Activated CD4-positive, CD25-positive, alpha-beta regulatory T cell treated with anti-CD3 and anti-CD28 coated beads, Interleukin-2, amount 50 U/mL, for 72 hours (primary cell): ENCODE results near the gene CELSR3.

Source experiments
- DNase-seq: peaks from one replicate; pipeline ENCODE4 v3.0.0; 2021

The CELSR3 gene

DNA sequence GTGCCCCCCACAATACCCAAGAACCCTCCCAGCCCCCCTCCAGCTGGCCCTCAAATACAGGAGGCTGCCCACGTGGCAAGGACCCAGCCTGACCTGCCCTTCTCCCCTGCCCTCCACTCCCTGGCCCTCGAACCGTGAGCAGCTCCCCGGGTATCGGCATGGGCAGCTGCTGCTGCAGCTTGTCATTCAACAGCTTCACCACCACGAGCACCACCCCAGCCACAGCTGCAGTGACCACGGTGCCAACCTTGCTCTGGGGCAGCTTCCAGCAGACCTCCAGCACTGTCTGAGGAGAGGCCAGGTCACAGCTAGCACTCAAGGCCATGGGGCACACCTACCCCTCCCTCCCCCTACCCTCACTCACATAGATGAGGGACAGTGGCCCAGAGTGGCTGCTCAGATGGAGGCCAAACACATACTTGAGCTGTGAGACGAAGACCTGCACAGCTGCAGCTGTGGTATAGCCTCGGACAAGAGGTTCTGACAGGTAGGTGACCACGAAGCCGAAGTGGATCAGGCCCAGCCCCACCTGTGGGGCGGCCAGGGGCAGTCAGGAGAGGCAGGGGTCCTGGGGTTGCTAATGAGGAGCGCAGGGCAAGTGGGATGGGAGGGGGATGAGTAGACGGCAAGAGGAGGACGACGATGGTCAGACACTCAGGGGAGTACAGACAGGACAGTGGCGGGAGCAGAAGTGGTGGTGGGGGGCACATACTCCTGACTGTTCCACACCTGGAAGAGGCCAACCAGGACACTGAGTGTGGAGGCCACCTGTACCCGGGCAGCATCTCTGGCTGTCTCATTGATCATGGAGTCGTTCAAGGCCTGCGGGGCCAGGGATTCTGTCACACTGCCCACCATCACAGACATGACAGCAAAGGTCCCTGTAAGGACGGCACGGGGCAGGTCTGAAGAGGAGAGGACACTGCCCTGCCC is 30.9 kb downstream of the CELSR3 start:
- DNase-seq: no peak

DNA sequence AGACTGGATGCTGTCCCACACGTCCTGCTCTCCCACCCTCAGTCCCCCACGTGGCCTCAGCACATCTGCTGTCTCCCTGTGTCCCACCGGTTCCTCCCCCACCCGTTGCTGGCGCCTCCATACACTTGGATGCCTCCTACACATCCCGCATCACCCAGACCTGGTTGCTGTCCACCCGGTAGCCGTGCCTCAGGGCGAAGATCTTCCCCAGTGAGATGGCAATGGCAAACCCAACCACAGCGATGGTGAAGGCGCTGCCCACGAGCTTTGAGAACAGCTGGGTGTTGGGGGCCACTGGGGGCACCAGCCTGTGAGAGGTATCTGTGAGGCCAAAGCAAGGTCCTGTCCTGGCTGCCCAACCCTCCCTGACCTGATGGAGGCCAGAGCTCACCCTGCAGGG is 31.9 kb downstream of the CELSR3 start:
- DNase-seq: no peak

DNA sequence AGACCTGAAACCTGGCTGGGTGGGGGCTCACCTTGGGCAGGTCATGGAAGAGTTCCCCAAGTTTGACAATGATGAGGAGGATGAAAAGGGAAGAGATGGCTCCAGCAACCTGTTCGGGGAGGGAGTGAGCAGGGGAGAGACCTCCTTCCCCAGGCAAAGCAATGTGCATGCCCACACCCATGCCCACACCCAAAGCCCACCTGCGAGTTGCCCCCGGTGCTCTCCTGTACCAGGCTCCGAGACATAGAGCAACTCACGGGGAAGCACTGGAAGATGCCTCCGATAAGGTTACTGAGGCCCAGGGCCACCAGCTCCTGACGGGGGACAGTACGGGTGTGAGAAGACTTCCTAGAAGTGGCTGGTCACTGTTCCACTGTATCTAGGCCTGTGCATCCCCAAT is 32.3 kb downstream of the CELSR3 start:
- no peak for DNase-seq

DNA sequence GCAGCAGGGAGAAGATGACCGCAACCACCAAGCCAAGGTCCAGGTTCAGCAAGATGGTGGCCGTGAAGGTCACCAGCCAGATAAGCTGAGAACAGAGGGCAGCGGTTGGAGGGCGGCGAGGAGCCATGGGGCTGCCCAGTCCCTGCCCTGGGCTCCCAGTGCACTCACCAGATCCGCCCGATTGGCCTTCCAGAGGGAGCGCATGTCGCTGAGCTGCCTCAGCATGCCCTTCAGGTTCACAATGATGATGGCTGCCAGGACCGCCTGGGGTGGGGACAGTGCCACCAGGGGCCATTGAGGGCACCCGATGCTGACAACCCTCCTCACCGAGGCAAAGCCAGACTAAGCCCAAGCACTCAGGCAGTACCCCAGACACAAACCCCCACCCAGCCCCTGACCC is 32.8 kb downstream of the CELSR3 start:
- no peak for DNase-seq

DNA sequence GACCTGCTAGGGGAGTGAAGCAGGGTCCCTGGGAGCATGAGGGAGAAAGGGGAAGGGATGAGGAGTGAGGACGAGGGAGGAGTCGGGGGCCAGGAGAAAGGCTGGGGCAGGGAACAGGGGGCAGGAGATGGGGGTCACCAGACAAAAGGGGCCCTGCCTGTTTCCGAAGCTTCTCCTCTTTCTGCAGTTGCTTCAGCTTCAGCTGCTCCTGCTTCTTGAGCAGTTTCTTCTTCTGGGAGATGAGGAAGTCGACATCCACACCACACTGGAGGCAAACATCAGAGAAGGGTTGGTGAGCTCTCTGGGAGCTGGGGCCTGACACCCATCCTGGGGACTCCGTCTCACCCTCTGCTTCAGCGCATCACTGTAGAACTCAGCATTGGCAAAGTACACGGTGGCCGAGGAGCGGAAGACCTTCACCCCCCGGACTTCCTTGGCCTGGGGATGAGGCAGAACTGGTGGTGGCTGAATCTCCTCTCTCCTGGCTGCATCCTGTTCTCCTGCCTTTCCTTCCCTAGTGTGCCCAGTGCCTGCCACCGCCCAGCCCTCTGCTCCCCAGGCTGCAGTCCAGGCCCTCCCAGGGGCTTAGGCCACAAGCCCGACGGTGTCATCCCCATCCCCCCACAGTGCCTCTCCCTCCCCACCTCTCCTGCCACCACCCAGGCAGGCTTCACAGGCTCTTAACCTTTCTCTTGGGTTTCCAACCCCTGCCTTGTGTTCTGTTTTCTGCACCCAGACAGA is 34.2 kb downstream of the CELSR3 start:
- DNase-seq: no peak

DNA sequence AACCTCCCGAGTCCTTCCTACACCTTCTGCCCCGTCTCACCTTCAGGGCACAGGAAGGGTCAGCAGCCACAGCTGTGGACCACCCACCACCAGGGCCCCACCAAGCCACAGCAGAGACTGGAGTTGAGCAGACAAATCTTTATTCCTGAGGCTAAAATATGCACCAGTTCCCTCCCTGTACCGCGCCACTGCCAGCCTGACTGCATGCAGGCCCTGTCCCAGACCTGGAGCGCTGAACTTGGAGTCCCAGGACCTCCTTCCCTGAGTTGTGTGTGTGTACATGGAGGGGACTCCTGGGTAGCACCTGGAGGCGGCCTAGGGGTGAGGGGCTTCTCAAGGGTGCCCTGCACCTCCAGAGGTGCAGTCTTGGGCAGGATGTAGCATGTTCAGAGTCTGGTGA is 37.1 kb downstream of the CELSR3 start:
- DNase-seq: no peak

DNA sequence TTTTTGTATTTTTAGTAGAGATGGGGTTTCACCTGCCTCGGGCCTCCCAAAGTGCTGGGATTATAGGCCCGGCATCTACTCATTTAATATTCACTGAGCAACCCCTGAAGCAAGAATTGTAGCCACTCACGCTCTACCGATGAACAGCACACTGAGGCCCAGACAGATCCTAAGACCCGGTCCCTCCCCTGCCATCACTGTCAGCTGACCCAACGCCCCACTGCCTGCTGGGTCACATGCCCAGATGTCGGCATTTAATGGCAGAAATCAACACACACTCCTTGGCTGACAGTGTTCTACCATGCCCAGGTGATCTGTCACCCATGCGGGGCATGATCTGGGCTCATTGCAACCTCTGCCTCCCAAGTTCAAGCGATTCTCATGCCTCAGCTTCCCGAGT is 37.9 kb downstream of the CELSR3 start:
- DNase-seq: no peak

DNA sequence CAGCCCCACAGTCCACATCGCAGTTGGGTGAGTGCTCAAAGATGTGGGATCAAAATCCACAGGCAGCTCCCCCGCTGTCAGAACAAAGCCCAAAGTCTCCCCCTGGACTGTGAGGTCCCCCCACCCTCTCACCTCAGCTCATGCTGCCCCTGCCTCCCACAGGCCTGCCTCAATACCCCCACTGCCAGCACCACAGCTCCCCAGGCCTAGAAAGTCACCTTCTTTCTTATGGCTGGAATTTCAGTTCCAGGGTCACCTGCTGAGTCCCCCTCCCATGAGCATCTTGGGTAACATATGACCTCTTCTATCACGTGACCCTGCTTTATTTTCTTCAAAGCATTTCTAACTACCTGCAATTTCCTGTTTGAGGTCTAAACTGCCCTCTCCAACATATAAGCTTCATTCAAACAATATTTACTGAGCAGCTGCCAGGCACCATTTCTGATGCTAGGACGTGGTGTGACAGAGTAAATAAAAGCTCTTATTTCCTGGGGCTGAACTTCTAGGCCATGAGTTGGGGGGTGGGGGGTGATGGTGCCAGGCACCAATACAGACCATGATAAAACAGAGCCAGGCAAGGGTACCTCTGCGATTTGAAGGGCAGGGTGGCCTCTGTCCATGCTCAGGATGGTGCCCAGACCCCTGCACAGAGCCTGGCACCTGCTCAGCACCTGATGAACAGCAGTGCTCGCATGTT is 38.7 kb downstream of the CELSR3 start:
- no peak for DNase-seq

DNA sequence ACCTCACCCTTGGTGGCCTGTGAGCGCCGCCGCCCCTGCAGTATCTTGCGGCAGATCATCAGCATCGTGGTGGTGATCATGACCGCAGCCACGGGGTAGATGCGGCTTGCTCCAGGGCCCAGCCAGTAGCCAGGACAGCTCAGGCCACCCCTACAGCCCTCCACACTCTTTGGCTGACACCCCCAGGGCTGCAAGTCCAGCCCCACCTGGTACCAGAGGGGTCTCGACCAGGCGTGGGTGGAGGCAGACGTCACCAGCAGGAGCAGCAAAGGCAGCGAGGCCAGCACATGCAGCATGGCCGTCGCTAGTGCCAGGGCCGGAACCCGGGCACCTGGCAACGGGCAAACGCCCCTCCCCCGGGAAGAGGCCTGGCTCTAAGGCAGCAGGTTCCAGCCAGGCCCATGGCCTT is 41.2 kb downstream of the CELSR3 start, which contains the start of gene TMEM89:
Gene TMEM89 (minus strand): TSS at position 309 of the 409 bp plus-strand sequence. CDS start 13 bp downstream, at position 296.
- DNase-seq: no peak

DNA sequence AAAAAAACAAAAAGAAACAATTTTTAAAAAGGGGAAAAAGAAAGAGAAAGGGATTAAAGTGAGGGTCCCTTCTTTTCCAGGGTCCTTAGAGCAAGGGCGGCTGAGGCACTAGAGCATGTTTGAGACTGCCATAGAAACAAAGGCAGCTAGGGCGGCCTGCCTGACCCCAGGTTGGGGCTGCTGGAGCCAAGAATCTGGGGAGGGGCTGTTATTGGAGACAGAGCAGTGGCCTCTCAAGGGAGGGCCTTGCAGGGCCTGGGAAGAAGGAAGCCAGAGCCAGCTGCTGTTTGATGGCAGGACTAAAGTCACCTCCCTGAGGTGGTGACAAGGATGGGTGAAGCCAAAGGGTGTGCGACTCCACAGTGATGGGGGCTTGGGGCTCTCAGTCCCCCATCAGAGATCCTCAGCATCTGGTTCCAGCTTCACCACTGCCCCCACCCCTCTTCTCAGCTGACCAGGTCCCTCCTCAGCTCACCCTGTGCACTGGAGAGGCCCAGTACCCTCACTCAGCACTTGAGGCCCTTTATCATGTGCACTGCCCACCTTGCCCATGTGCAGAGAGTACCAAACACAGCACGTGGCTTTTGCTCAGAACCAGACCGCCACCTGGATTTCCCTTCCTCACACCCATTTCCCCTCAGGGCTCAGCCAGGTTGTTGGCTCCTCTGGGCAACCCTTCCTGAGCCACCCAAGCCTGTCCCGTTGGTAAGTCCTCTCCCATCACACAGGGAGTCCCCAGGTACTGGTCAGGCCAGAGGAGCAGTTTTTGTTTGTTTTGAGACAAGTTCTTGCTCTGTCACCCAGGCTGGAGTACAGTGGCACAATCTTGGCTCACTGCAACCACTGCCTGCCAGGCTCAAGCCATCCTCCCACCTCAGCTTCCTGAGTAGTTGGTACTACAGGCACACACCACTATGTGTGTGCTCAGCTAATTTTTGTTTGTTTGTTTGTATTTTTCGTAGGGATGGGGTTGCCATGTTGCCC is 42.9 kb downstream of the CELSR3 start:
- no peak for DNase-seq

DNA sequence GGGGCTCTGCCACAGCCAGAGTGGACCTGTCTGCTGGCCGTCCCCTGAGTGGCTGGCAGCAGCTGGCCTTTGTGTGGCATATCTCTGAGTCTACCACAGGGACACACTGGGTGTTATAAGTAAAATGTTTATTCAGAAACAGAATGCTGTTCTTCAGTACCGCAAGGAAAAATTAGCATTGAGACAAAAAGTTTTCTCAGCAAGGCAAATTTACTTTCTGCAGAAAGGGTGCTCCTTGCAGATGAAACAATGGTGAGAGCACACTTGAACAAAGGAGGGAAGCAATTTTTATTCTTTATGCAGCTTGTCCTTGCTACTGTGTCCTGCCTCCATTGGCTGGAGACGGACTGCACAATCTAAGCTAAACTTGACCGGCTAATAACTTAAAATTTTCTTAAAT is 45.1 kb downstream of the CELSR3 start:
- DNase-seq: no peak

DNA sequence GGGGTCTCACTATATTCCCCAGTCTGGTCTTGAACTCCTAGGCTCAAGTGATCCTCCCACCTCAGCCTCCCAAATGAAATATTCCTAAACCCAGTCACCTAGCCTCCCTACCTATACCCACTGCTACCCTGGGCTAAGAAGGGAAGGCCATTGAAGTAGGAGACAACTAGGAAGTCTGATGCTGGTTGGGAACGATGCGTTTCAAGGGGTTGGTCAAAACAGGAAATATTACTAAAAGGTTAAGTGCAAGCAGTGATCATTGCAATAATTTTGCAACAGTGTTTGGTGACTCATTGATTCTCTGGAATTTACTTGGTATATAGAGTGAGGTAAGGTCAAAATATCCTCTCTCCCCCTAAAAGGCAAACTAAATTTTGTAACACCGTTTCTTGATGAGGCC is 48.6 kb downstream of the CELSR3 start:
- no peak for DNase-seq

DNA sequence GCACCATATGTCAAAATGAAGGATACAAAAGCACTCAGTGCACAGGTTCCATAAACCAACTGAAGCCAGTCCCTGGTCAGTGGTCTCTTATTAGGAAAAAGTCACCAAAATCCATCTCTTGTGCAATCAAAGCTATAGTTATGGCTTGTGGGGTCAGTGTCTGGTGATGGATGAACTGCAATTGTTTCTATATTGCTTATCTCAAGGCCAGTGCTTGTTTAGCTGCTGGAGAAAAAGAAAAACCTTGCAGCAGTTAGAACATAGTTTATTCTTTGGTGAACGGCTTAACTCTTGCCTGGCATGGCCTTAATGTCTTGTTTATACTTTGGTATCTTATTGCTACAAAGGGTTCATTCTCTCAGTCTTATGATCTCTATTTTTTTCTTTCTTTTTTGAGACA is 50.4 kb downstream of the CELSR3 start:
- no peak for DNase-seq

DNA sequence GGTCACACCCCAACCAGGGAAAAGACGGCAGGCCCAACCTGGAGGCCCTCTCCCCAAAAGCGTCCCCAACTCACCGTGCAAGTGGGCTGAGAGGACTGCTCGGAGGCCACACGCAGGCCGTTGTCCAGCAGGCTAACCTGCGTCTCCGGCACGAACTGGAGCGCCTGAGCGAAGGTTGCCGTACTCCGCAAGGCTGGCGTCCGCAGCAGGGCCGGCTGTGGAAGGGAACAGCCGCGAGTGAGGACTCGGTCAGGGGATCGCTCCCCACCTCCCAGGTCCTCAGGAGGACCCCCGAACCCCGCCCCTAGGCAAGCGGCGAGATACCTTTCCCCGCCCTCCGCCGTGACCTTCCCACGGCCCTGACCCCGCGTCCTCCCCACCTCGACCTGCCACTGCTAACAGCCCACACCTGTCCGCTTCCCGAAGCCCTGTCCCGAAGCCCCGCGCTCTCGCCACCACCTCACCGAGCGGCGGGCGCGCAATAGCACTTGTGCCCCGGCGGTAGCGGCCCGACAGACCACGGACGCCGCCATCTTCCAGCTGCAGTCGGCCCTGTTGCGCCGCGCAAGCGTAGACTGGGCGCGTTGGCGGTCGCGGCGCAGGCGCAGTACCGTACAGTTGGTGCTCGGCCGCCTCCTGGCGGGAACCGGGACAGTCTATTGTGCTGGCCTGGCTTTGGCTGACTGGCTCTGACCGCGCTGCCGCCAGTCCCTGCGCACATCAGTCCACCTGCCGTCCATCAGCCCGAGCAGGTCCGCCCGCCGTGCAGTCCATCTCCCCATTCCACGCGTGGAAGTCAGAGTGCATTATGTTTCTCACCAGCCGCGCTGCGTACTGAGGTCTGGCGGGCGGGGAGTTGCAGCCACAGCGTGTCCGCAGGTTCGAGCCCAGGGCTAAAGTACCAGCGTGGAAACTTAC is 53.3 kb downstream of the CELSR3 start, which contains the start of gene UQCRC1:
Gene UQCRC1 (minus strand): TSS at position 559 of the 918 bp plus-strand sequence. CDS start 26 bp downstream, at position 533.
- DNase-seq: peak; percentile 93

DNA sequence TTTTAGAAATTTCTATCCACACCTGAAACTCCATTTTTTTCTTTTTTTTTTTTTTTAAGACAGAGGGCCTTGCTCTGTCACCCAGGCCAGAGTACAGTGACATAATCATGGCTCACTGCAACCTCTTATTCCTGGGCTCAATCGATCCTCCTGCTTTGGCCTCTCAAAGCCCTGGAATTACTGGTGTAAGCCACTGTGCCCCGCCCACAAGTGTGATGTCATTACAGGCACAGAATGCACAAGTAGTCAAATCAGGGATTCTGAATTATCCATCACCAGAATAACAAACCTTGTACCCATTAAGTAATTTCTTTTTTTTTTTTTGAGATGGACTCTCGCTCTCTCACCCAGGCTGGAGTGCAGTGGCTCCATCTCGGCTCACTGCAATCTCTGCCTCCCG is 55.2 kb downstream of the CELSR3 start:
- DNase-seq: no peak

DNA sequence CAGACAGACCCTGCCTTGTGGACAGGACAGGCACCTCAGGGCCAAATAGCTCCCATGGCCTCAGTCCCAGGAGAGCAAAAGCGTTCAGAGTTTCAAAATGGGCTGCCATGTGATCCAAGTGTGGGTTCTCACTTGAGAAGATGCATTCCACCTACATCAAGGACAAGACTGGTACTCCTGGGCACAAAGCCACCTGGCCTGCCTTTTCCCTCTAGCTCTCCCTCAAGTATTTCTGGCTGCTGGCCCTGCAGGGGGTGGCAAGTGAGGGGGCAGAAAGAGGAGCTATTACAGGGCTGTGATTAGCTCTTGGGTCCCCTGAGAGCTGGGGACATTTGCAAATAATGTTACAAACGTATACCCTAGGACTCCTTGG is 61.1 kb downstream of the CELSR3 start:
- no peak for DNase-seq

DNA sequence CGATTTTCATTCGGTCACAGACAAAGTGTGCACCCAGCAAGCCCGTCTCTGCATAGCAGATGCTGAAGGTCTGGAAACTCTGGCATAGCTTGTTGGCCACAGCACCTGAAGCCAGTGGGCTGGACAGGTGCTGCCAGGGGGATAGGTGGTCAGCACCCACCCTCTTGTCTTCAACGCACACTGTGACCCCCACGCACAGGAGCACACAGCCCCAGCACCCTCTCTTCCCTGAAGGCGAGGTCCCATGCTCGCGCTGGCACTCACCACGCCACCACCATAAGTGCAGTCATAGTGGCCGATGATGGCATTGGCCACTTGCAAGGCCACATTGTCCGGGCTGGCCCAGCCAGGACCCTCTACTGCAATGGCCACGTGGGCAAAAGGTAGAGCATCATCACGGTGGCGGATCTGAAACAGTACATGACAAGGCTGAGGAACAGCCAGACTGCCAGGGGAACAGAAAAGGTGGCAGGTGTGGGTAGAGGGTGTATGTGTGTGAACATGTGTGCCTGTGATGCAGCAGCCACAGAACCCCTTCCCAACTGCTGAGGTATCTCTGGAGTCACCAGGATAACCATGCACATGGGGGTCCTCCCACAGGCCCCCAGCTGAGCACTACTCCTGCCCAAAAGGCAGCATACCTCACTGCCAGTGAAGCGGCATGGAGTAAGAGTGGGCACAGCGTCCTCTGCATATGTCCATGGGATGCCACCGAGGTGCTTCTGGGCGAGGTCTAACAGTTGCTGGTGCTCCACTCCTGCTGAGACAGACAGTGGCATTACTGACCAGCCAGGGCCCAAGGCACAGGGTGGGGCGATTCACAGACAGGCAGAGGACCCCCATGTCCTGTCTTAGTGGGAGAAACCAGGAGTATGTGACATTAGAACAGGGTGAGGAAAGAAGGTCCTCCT is 61.7 kb downstream of the CELSR3 start:
- DNase-seq: no peak

DNA sequence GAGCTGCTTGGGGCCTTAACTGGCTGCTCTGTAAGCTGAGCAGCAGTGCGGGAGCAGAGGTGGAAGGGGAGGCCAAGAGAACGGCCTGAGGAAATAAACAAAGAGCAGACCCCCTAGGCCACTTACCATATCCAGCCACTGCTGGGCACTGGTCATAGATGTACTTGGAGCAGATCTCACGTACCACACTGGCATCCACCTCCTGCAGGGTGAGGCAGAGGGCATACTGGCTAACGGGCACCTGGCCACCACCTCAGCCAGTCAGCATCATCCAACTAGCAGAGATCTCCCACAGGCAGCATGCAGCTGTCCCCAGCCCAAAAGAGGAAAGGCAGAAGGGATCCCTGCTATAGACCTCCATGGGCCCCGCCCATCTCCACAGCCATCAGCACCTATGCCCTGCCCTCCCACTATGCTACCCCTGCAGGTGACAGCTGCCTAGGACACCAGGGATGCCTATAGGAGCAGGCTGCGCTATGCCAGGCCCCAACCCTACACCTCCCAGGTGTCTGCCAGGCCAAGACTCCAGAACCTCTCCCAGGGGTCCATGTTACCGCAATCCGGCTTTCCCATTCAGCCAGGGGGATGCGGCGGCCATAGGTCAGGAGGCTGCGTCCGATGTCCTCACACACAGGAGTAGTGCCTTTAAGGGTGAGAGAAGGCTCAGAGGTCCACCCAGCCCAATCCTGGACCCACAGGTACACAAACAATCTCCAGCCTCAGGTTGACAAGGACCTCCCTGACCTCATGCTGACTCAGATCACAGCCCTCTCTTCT is 63.0 kb downstream of the CELSR3 start:
- no peak for DNase-seq

DNA sequence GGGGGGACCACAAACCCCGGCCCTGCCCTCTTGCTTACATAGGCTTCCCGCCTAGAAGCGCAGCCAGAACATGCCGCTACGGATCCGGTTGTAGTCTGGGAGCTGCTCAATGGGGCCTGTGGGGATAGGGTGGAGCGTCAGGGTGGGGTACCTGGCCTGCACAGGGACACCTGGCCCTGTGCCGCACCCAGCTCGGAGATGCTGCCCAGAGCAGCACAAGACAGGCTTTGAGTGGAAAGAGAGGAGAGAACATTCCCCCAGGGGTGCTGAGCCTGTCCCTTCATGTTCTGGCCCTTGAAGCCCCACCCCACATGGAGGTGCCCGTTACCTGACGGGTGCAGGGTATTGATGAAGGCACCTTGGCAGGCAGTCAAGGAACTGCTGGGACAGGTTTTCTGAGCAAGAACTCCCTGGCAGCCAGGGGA is 63.6 kb downstream of the CELSR3 start:
- DNase-seq: no peak
